Thyroid gland (tissue), 4 donors: ENCODE results near the gene AMPD3. TPM values are rescaled to one million over a fixed set of nuclear protein-coding genes. Genes with fewer than 3 reads are reported as not detected.

ENCODE experiments used
- DNase-seq, 2 donors: peaks; one replicate each; pipeline ENCODE4 v3.0.0-alpha.2; 2019
- H3K27ac ChIP-seq, 3 donors: fragments of 200-600 bp; sonication (generic); 1 replicate in 2 of 3; 2 replicates in 1 of 3; pipeline ENCODE4 v1.5.1; 2016 to 2019; ENCODE audit warnings: mild to moderate bottlenecking in 1 of 3, moderate library complexity in 1 of 3
- H3K27me3 ChIP-seq: fragments of 200-600 bp; sonication (generic); one replicate; pipeline ENCODE4 v1.5.1; 2019
- H3K36me3 ChIP-seq, 2 donors: fragments of 200-600 bp; sonication (generic); one replicate each; pipeline ENCODE4 v1.5.1; 2016 to 2019
- H3K4me1 ChIP-seq, 2 donors: fragments of 200-600 bp; sonication (generic); one replicate each; pipeline ENCODE4 v1.5.1; 2017 to 2019
- H3K4me3 ChIP-seq, 3 donors: fragments of 200-600 bp; sonication (generic); replicated peaks in 1 of 3; 1 replicate in 2 of 3; 2 replicates in 1 of 3; pipeline ENCODE4 v1.5.1; 2016; ENCODE audit warnings: mild to moderate bottlenecking in 1 of 3
- H3K9me3 ChIP-seq: fragments of 200-600 bp; sonication (generic); one replicate; pipeline ENCODE4 v1.5.1; 2017
- CTCF ChIP-seq, 6 experiments: fragments of 200-600 bp in 3 of 6; fragments of 450-650 bp in 3 of 6; sonication (generic) in 3 of 6; IDR thresholded peaks; one replicate each; pipeline ENCODE4 v1.5.1; 2016 to 2019; ENCODE audit warnings: antibody characterized with exemption in 6 of 6, mild to moderate bottlenecking in 2 of 6, inconsistent platforms in 1 of 6, moderate library complexity in 1 of 6
- POLR2A ChIP-seq, 2 donors: fragments of 450-650 bp; IDR thresholded peaks; one replicate each; pipeline ENCODE4 v1.6.1; 2017; ENCODE audit warnings: antibody characterized with exemption in 2 of 2, mild to moderate bottlenecking in 2 of 2, moderate library complexity in 1 of 2
- WGBS, 2 donors: methylation state at CpG; one replicate each; pipeline ENCODE4 v1.1.5; 2017; 5-methylcytosine and 5-hydroxymethylcytosine counted together
- intact Hi-C: fragments of 100-400 bp; cut with DNase I; formaldehyde crosslinking; loops from one replicate; pipeline ENCODE4 v1.15.1; 2023
- total RNA-seq, 4 donors: library from RNA; depleted of rRNA; stranded (reverse); fragments of >200 nt; gene quantifications; one replicate each; pipeline ENCODE4 v1.2.3, GENCODE V29; 2016

Gene AMPD3
- total RNA-seq, 4 donors from 2014 or later, result 3.8 to 13.0 (median 7.6) TPM

- H3K36me3 ChIP-seq, result no peaks in the 10 kb centered on the region
- WGBS, 2 donors, result 87 to 90% methylated on average over 5 of the region's 5 CpGs
- no peaks in the 10 kb centered on the region for H3K27me3 ChIP-seq
- no peak overlapping the region for H3K4me3 ChIP-seq
- intact Hi-C loops, result loop anchor here (10.0 kb wide), 1 partner anchor 231 kb away; no protein-coding TSS in a partner anchor
- no peak for DNase-seq
- H3K27ac ChIP-seq, result no peak overlapping the region
- H3K4me1 ChIP-seq, result no peaks in the 10 kb centered on the region
- TF ChIP-seq POLR2A (IDR thresholded peaks at IDR 0.05), result no peak
- no peak for TF ChIP-seq CTCF (IDR thresholded peaks at IDR 0.05)
- H3K9me3 ChIP-seq, result no peaks in the 10 kb centered on the region
Measured at GRCh38 chr11:10503777-10504480, 48.9 kb downstream of the AMPD3 start.

DNA sequence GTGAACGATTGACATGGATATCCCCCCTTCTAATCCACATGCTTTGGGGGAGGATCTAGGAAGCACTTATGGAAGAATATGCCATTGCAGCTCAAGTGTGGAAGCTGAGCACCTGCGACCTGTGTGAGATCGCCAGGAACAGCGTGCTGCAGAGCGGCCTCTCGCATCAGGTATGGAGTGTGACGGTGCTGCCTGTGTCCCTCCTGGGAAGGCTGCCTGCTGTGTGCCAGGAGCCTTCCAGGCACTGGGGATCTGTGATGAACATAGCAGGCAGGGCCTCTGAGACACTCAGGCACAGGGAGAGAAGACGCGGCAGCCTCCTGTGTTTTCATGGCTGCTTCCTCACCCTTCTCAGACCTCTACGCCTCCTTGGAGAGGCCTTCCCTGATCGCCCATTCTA, 49.4 kb downstream of the AMPD3 start:
- no peak for TF ChIP-seq CTCF (IDR thresholded peaks at IDR 0.05)
- TF ChIP-seq POLR2A (IDR thresholded peaks at IDR 0.05), result no peak
- intact Hi-C loops, result loop anchor here (10.0 kb wide), 1 partner anchor 230 kb away; no protein-coding TSS in a partner anchor
- Histone ChIP-seq H3K27ac (no peak overlapping the region), H3K4me1 (no peaks in the 10 kb centered on the region), H3K27me3 (no peaks in the 10 kb centered on the region), H3K9me3 (no peaks in the 10 kb centered on the region), H3K4me3 (no peak overlapping the region), H3K36me3 (no peaks in the 10 kb centered on the region)
- no peak for DNase-seq
- WGBS, 2 donors, result 86 to 88% methylated on average over 11 of the region's 11 CpGs

DNA sequence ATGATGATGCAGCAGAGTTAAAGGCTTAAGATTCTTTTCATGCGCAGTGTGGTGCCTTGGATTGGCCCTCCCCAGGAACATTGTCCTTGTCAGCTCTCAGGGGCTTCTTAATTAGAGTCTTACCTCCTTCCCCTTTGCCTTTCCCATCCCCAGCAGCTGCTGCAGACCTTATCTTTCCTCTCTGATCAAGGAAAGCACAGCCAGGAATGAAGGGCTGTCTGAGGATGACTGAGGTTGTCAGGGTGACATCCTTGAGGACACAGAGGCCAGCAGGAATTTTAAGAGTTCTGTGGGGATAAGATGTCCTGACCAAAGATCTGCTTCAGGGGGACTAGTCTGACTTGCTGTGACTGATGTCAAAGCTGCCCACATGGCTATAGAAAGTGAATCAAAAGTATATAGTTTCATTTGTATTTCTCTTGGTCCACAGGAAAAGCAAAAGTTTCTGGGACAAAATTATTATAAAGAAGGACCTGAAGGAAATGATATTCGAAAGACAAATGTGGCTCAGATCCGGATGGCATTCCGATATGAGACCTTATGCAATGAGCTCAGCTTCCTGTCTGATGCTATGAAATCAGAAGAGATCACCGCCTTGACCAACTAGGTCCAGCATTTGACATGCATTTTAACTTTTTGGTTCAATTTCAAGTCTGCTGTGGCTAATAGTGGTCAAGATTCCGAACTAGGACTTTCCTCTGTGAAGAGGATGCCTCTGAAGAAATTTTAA, 50.4 kb downstream of the AMPD3 start:
- no peak overlapping the region for H3K27ac ChIP-seq
- intact Hi-C loops, result loop anchor here (10.0 kb wide), 1 partner anchor 229 kb away; no protein-coding TSS in a partner anchor
- no peaks in the 10 kb centered on the region for H3K36me3 ChIP-seq
- TF ChIP-seq CTCF (IDR thresholded peaks at IDR 0.05), result no peak
- no peak for TF ChIP-seq POLR2A (IDR thresholded peaks at IDR 0.05)
- H3K4me1 ChIP-seq, result no peaks in the 10 kb centered on the region
- WGBS, 2 donors, result 82 to 83% methylated on average over 6 of the region's 6 CpGs
- DNase-seq, result no peak
- H3K27me3 ChIP-seq, result no peaks in the 10 kb centered on the region
- H3K4me3 ChIP-seq, result no peak overlapping the region
- no peaks in the 10 kb centered on the region for H3K9me3 ChIP-seq

- no peaks in the 10 kb centered on the region for H3K27me3 ChIP-seq
- no peak for DNase-seq
- H3K4me1 ChIP-seq, result no peaks in the 10 kb centered on the region
- no peak overlapping the region for H3K4me3 ChIP-seq
- intact Hi-C loops, result loop anchor here (10.0 kb wide), 1 partner anchor 229 kb away; no protein-coding TSS in a partner anchor
- TF ChIP-seq CTCF (IDR thresholded peaks at IDR 0.05) (no peak), POLR2A (IDR thresholded peaks at IDR 0.05) (no peak)
- no peaks in the 10 kb centered on the region for H3K36me3 ChIP-seq
- H3K9me3 ChIP-seq, result no peaks in the 10 kb centered on the region
- no peak overlapping the region for H3K27ac ChIP-seq
Measured at GRCh38 chr11:10506008-10506370, 50.9 kb downstream of the AMPD3 start.

GRCh38 chr11:10511181-10511621, 56.1 kb downstream of the AMPD3 start:
- H3K9me3 ChIP-seq, result no peaks in the 10 kb centered on the region
- intact Hi-C loops, result no loop called here
- no peak for DNase-seq
- H3K4me3 ChIP-seq, result no peak overlapping the region
- TF ChIP-seq POLR2A (IDR thresholded peaks at IDR 0.05) (no peak), CTCF (IDR thresholded peaks at IDR 0.05) (no peak)
- WGBS, 2 donors, result 87 to 88% methylated on average over 10 of the region's 10 CpGs
- H3K27me3 ChIP-seq, result no peaks in the 10 kb centered on the region
- H3K27ac ChIP-seq, result no peak overlapping the region
- H3K4me1 ChIP-seq, result no peaks in the 10 kb centered on the region
- H3K36me3 ChIP-seq, result no peaks in the 10 kb centered on the region
